Measurements from ENCODE around the gene SLC26A5.
"Not testable (repeated sequence)": the region's sequence is repeated elsewhere in the genome, so short reads cannot be mapped to it uniquely, and the experiment has no call there.

The SLC26A5 gene

DNA sequence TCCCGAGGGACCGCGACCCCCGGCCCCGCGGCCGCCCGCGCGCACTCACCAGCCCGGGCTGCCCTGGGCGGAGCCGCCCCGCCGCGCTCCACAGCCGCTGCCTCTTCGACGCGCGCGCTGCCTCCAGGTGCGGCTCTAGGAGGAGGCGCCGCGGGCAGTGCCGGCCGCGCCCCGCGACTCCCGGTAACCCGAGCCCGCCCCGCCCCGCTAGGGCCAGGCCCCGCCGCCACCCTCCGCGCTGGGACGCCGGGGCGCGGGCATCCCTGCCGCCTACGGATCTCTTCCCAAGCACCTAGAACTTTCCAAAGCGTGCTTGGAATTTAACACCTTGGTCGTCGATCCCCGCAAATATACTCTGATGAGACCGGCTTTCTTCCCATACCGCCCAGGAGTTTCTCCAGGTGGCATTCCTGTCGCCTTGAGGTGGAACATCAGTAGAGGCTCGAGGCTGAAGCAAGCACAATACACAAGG is at the start of gene SLC26A5:
SLC26A5 (minus strand) TSS at position 159 of the 472 bp plus-strand sequence. CDS start 24,693 bp downstream, outside the sequence.
- DNase-seq (ENCODE audit: low read depth) = no peak

DNA sequence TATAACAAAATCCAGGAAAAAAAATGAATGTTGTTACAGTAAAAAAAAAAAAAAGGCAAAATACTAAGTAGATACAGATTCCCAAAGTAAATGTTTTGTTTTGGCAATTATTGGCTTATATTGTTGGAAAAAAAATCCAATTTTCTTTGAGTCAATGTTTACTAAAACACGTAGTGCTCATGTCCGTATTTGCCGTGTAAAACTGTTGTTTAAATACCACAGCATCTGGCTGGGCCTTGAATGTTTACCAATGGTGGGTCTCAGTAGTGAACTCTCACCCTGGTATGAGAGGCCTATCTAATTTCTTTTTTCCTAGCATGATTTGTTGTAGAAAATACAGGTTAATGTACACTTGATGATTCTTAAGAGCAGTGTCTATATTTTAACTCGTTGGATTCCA is 41.4 kb upstream of the SLC26A5 start:
- no peak for DNase-seq (ENCODE audit: low read depth)

DNA sequence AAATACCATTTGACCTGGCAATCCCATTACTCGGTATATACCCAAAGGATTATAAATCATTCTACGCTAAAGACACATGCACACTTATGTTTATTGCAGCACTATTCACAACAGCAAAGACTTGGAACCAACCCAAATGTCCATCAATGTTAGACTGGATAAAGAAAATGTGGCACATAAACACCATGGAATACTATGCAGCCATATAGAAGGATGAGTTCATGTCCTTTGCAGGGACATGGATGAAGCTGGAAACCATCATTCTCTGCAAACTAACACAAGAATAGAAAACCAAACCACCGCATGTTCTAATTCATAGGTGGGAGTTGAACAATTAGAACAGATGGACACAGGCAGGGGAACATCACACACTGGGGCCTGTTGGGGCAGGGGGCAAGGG is 40.9 kb upstream of the SLC26A5 start:
- not testable (repeated sequence) for DNase-seq (ENCODE audit: low read depth)

GRCh38 chr7:103480771-103481170 is 34.8 kb upstream of the SLC26A5 start:
- DNase-seq (ENCODE audit: low read depth) = no peak

GRCh38 chr7:103474956-103475355 is 28.9 kb upstream of the SLC26A5 start:
- no peak for DNase-seq (ENCODE audit: low read depth)

DNA sequence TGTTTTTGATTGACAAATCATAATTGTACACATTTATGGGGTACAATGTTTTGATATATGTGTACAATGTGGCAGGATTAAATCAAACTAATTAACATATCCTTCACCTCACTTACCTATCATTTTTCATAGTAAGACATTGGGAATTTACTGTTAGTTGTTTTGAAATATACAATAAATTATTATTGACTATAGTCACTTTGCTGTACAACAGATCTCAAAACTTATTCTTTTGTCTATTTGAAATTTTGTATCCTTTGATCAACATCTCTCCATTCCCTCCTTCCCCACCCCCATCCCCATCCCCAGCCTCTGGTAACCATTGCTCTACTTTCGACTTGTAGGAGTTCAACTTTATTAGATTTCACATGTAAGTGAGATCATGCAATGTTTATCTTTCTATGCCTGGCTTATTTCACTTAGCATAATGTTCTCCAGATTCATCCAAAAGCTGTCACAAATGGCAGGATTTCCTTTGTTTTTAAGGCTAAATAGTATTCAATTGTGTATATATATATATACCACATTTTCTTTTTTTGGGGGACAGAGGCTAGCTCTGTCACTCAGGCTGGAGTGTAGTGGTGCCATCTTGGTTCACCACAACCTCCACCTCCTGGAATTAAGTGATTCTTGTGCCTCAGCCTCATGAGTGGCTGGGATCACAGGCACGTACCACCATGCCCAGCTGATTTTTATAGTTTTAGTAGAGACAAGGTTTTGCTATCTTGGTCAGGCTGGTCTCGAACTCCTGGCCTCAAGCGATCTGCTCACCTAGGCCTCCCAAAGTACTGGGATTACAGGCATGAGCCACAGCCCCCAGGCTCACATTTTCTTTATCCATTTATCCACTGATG is 23.3 kb upstream of the SLC26A5 start:
- no peak for DNase-seq (ENCODE audit: low read depth)

GRCh38 chr7:103466814-103467213 is 20.8 kb upstream of the SLC26A5 start:
- DNase-seq (ENCODE audit: low read depth) = no peak

DNA sequence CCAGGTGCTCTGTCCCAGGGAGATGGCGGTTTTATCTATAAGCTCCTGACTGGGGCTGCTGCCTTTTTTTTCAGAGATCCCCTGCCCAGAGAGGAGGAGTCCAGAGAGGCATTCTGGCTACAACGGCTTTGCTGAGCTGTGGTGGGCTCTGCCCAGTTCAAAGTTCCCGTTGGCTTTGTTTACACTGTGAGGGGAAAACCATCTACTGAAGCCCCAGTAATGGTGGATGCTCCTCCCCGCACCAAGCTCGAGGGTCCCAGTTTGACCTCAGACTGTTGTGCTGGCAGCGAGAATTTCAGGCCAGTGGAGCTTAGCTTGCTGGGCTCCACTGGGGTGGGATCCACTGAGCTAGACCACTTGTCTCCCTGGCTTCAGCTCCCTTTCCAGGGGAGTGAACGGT is 16.4 kb upstream of the SLC26A5 start:
- DNase-seq (ENCODE audit: low read depth) = no peak

DNA sequence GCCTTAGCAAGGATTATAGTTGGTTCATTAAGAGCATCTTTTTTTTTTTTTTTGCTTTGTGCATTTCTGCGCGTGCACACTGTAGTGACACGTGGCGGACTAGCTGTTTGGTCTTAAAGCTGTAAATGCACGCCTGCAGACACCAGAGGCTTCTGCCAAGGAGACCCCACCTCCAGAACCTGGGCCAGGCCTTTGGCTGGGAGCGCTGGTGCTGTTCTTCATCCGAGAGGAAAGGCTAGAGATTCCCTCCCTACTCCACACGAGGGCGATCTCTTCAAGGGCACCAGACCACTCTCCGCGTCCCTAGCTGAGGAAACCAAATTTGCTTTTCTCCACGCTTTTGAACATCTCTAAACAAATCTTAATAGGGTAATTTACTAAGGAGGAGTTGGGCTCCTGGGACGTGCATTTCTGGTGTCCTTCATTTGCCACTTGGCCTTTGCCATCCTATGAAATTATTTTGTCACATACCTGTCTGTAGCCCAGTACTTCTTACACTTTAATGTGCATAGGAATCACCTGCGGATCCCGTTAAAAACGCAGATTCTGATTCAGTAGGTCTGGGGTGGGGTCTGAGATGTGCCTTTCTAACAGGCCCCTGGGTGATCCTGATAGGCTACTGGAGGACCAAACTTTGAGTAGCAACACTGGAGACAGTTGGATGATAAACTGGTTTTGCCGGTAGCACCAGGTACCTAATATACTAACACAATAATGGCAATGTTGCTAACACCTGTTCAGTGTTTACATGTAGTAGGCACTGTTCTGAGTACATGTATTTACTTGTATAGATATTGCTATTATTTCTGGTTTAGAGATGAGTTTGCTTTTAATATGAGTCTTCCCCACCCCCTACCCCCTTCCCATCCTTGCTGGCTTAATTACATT is 1.3 kb upstream of the SLC26A5 start:
- DNase-seq (ENCODE audit: low read depth) = no peak

DNA sequence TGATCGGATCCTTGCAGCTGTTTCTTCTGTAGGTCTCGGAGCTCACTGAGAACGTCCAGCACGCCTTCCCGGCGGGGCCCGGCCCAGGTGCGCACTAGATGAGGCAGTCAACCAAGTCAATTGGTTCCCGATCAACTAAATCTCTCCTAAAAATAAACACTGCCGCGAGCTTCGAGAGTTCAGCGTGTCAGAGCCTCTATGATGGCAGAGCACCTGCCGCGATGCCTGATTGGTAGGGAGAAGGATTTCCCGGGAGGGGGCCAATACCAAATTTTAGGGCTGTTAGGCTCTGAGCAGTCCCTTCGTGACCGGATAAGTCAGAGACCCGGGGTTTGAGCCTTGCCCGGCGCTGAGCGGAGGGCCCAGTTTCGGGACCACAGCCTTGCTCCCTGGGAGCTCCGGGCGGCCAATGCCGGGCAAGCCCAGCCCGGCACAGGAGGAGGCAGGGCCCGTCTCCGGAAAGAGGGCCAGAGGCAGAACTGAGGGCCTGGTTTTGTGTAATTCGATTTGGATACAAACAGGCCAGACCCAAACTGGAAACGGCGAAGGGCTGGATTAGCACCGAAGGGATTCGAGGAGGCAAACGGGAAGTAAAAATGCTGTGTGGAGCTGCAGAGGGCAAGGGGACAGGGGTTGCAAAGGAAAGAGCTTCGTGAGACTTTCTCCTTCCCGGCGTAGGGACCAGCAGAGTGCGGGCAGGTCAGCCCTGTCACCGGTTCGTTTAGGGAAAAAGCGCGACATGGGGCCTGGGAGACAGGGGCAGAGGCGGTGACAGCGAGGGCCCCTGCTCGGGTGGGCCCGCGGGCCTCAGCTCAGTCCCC is 569 bp downstream of the SLC26A5 start:
- DNase-seq (ENCODE audit: low read depth) = no peak

- no peak for DNase-seq (ENCODE audit: low read depth)
Observed at GRCh38 chr7:103439661-103440060, 6.3 kb downstream of the SLC26A5 start.

DNA sequence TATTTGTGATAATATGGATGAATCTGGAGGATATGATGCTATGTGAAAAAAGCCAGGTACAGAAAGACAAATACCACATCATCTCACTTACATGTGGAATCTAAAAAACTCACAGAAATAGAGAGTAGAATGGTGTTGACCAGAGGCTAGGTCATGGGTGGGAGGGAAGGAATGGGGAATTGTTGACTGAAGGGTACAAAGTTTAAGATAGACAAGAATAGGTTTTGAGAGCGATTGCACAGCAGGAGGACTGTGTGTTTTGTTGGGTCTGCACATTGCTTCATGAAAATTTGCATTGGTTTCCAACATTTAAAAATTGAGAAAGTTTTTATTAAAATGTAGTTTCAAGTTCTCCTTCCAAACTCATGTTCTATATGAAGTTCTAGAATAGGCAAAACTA is 8.4 kb downstream of the SLC26A5 start:
- no peak for DNase-seq (ENCODE audit: low read depth)

- DNase-seq (ENCODE audit: low read depth) = no peak
Observed at GRCh38 chr7:103432712-103433111, 13.3 kb downstream of the SLC26A5 start.

GRCh38 chr7:103425177-103425576 is 20.8 kb downstream of the SLC26A5 start:
- DNase-seq (ENCODE audit: low read depth) = no peak

- no peak for DNase-seq (ENCODE audit: low read depth)
Observed at GRCh38 chr7:103423467-103424179, 22.4 kb downstream of the SLC26A5 start.

DNA sequence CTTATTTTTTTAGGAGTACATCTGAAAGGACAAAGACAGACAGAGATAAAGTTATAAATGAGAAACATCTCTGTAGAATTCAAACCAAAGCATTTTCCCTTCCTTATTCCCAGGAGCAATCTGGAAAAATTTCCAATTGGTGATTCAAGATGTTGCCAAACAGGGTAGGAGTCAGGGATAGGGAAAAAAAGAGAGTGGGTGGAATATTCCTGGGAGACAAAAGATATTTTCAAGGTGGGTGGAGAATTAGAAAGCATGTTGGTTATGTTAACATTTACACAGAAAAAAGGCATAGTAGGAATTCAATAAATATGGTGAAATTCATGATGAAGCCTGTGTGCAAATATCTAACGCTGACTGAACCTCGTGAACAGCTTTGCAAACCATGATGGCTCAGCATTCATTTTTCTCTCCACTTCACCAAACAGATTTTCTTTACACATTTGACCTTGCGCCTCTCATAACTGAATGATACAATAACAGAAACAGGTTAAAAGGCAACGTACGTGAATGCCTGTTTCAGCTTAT is 25.1 kb downstream of the SLC26A5 start:
- DNase-seq (ENCODE audit: low read depth) = no peak

GRCh38 chr7:103418241-103418640 is 27.8 kb downstream of the SLC26A5 start:
- DNase-seq (ENCODE audit: low read depth) = no peak

DNA sequence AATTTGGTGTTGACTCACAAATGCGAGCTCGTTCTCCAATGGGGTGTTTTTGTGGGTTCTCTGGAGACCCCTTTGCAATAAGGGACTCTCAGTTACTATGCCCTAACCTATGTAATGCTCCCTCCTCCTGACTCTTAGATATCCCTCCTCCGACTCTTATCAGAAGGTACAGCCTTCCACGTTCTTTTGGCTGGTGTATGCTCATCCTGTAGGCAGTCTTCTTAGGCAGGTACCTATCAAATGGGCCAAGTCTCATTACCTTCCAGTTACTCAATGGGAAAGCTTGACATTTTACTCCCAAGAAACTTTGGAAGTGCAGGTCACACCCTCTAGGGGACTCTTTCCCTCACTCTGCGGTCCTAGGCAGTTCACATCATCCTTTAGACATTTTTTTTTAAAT is 32.6 kb downstream of the SLC26A5 start:
- no peak for DNase-seq (ENCODE audit: low read depth)

DNA sequence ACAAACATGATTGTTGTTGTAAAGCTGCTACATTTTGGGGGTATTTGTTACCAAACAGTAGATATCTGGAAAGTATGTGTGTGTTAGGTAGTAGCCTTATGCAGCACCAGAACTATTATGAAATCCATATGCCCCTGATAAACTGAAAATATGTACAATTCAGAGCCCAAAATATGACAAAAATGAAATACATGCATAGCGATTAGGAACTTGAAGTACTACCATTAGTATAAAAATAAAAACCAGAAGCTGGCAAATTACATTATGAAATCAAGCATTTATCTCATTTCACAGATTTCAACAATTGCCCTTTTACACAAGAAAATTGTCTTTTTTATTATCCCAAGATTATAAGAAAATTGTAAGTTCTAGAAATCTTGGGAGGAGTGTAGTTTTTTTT is 33.9 kb downstream of the SLC26A5 start:
- DNase-seq (ENCODE audit: low read depth) = no peak

DNA sequence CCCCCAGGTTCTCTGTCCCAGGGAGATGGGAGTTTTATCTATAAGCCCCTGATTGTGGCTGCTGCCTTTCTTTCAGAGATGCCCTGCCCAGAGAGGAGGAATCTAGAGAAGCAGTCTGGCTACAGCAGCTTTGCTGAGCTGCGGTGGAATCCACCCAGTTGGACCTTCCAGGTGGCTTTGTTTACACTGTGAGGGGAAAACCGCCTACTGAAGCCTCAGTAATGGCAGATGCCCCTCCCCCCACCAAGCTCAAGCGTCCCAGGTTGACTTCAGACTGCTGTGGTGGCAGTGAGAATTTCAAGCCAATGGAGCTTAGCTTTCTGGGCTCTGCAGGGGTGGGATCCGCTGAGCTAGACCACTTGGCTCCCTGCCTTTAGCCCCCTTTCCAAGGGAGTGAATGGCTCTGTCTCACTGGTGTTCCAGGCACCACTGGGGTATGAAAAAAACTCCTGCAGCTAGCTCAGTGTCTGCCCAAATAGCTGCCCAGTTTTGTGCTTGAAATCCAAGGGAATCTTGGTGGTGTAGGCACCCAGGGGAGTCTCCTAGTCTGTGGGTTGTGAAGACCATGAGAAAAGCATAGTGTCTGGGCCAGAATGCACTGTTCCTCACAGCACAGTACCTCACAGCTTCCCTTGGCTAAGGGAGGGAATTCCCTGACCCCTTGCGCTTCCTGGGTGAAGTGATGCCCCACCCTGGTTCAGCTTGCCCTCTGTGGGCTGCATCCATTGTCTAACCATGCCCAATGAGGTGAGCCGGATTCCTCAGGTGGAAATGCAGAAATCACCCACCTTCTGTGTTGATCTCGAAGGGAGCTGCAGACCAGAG is 40.0 kb downstream of the SLC26A5 start:
- not testable (repeated sequence) for DNase-seq (ENCODE audit: low read depth)

All from activated T-helper 9 cell treated with anti-CD3 and anti-CD28 coated beads, Interleukin-2, amount 50 U/mL, for 16 hours (primary cell).